HepG2 (cell line): ENCODE results near the gene BEST2. TPM values are rescaled to one million over a fixed set of nuclear protein-coding genes. Genes with fewer than 3 reads are reported as not detected.

ENCODE experiments used
- CHD4 ChIP-seq: fragments of 200-600 bp; sonication (generic); IDR thresholded peaks from 2 replicates; pipeline ENCODE4 v1.7.0; 2017; ENCODE audit warnings: mild to moderate bottlenecking, low read length, borderline replicate concordance
- ESRRA ChIP-seq: sonication (generic); formaldehyde crosslinking; IDR thresholded peaks from 2 replicates; pipeline ENCODE4 v1.5.1; 2020; ENCODE audit warnings: mild to moderate bottlenecking, low read depth, missing genetic modification reagents
- HBP1 ChIP-seq: IDR thresholded peaks from 2 replicates; pipeline ENCODE4 v1.6.1; 2016; ENCODE audit warnings: low read depth, control low read depth
- KDM2A ChIP-seq: sonication (generic); formaldehyde crosslinking; IDR thresholded peaks from 2 replicates; pipeline ENCODE4 v1.4.0; 2020; ENCODE audit warnings: low read depth, missing genetic modification reagents, borderline replicate concordance
- KLF6 ChIP-seq: IDR thresholded peaks from 2 replicates; pipeline ENCODE4 v1.8.0; 2016; ENCODE audit warnings: missing biosample characterization, missing genetic modification reagents
- MAX ChIP-seq: IDR thresholded peaks from 2 replicates; pipeline ENCODE4 v1.6.1; 2012; ENCODE audit warnings: inconsistent platforms
- MXD3 ChIP-seq: IDR thresholded peaks from 2 replicates; pipeline ENCODE4 v1.6.1; 2016; ENCODE audit warnings: mild to moderate bottlenecking, missing biosample characterization, missing genetic modification reagents
- NCOA2 ChIP-seq: sonication (generic); formaldehyde crosslinking; IDR thresholded peaks from 2 replicates; pipeline ENCODE4 v1.8.0; 2022; ENCODE audit warnings: inconsistent platforms
- NCOA5 ChIP-seq: sonication (generic); formaldehyde crosslinking; IDR thresholded peaks from 2 replicates; pipeline ENCODE4 v1.4.0; 2020; ENCODE audit warnings: missing genetic modification reagents
- NFE2L2 ChIP-seq: fragments of 150-350 bp; IDR thresholded peaks from 2 replicates; pipeline ENCODE4 v1.6.1; 2014; ENCODE audit warnings: low read length
- NFIC ChIP-seq: IDR thresholded peaks from 2 replicates; pipeline ENCODE4 v1.6.1; 2012; ENCODE audit warnings: mild to moderate bottlenecking, low read length, inconsistent platforms
- NFRKB ChIP-seq: fragments of 450-650 bp; IDR thresholded peaks from 2 replicates; pipeline ENCODE4 v1.6.1; 2017
- NR2F1 ChIP-seq, 2 experiments: fragments of 450-650 bp in 1 of 2; formaldehyde crosslinking in 1 of 2; IDR thresholded peaks; 2 replicates each; pipeline versions ENCODE4 v1.5.0 to v1.6.1; 2016 to 2020; ENCODE audit warnings: mild to moderate bottlenecking in 1 of 2, missing compliant biosample characterization in 1 of 2, missing genetic modification reagents in 1 of 2, moderate library complexity in 1 of 2
- POGK ChIP-seq: sonication (generic); formaldehyde crosslinking; conservative IDR thresholded peaks from 2 replicates; pipeline ENCODE4 v1.8.0; 2022; ENCODE audit warnings: mild to moderate bottlenecking, moderate library complexity, missing genetic modification reagents
- SAP130 ChIP-seq: IDR thresholded peaks from 2 replicates; pipeline ENCODE4 v1.6.1; 2016; ENCODE audit warnings: low read depth
- SRY ChIP-seq: sonication (generic); formaldehyde crosslinking; IDR thresholded peaks from 2 replicates; pipeline ENCODE4 v1.8.0; 2022; ENCODE audit warnings: mild to moderate bottlenecking, missing genetic modification reagents
- ZFP41 ChIP-seq: sonication (generic); formaldehyde crosslinking; IDR thresholded peaks from 2 replicates; pipeline ENCODE4 v1.4.0; 2020; ENCODE audit warnings: mild to moderate bottlenecking, missing genetic modification reagents, borderline replicate concordance
- ZFX ChIP-seq: sonication (generic); formaldehyde crosslinking; IDR thresholded peaks from 2 replicates; pipeline ENCODE4 v1.4.0; 2020; ENCODE audit warnings: mild to moderate bottlenecking, low read depth, missing genetic modification reagents, moderate library complexity
- ZNF329 ChIP-seq: sonication (generic); formaldehyde crosslinking; IDR thresholded peaks from 2 replicates; pipeline ENCODE4 v1.9.0; 2021; ENCODE audit warnings: low read depth, mild to moderate bottlenecking, missing genetic modification reagents
- ZNF343 ChIP-seq: sonication (generic); formaldehyde crosslinking; IDR thresholded peaks from 2 replicates; pipeline ENCODE4 v1.4.0; 2020; ENCODE audit warnings: mild to moderate bottlenecking, missing genetic modification reagents
- ZNF451 ChIP-seq: sonication (generic); formaldehyde crosslinking; IDR thresholded peaks from 2 replicates; pipeline ENCODE4 v1.5.0; 2020; ENCODE audit warnings: mild to moderate bottlenecking, missing genetic modification reagents
- ZNF614 ChIP-seq: IDR thresholded peaks from 2 replicates; pipeline ENCODE4 v1.6.1; 2018; ENCODE audit warnings: missing biosample characterization, missing genetic modification reagents, inconsistent platforms, borderline replicate concordance
- ZNF768 ChIP-seq: sonication (generic); formaldehyde crosslinking; IDR thresholded peaks from 2 replicates; pipeline ENCODE4 v1.4.0; 2020; ENCODE audit warnings: missing genetic modification reagents
- ZNF773 ChIP-seq: sonication (generic); formaldehyde crosslinking; IDR thresholded peaks from 2 replicates; pipeline ENCODE4 v1.4.0; 2020; ENCODE audit warnings: missing genetic modification reagents, borderline replicate concordance
- ZNF780A ChIP-seq: sonication (generic); formaldehyde crosslinking; IDR thresholded peaks from 2 replicates; pipeline ENCODE4 v1.8.0; 2022; ENCODE audit warnings: mild to moderate bottlenecking, missing genetic modification reagents, moderate library complexity
- polyA plus RNA-seq, 8 experiments: library from polyadenylated mRNA; depleted of rRNA in 3 of 8; stranded (reverse) in 7 of 8; unstranded in 1 of 8; fragments of >200 nt; fragmentation: Illumina TruSeq in 4 of 8; extraction: Trizol in 4 of 8; gene quantifications; 2 replicates each; pipeline versions ENCODE4 v1.2.1 to v1.2.3, GENCODE V29; 2011 to 2016; ENCODE audit warnings: low read depth in 4 of 8, missing spikeins in 1 of 8, mixed read lengths in 1 of 8; ENCODE audit not compliant: insufficient read depth in 1 of 8
- total RNA-seq, 5 experiments: library from RNA; depleted of rRNA; stranded (reverse); fragments of >200 nt; fragmentation: Illumina TruSeq; extraction: Trizol; gene quantifications; 2 replicates each; pipeline ENCODE4 v1.2.3, GENCODE V29; 2016; ENCODE audit warnings: low read depth in 1 of 5
- TF ChIP-seq, protein P1 (sequence below): sonication (generic); formaldehyde crosslinking; IDR thresholded peaks from 2 replicates; pipeline ENCODE4 v1.8.0; 2022; ENCODE audit warnings: mild to moderate bottlenecking, missing genetic modification reagents; ENCODE audit not compliant: insufficient replicate concordance

The BEST2 gene
- total and polyA plus RNA-seq, 2 of the 13 experiments (the other 11 are each of a cell fraction or from before 2014, with no cell fraction given) = not detected

DNA sequence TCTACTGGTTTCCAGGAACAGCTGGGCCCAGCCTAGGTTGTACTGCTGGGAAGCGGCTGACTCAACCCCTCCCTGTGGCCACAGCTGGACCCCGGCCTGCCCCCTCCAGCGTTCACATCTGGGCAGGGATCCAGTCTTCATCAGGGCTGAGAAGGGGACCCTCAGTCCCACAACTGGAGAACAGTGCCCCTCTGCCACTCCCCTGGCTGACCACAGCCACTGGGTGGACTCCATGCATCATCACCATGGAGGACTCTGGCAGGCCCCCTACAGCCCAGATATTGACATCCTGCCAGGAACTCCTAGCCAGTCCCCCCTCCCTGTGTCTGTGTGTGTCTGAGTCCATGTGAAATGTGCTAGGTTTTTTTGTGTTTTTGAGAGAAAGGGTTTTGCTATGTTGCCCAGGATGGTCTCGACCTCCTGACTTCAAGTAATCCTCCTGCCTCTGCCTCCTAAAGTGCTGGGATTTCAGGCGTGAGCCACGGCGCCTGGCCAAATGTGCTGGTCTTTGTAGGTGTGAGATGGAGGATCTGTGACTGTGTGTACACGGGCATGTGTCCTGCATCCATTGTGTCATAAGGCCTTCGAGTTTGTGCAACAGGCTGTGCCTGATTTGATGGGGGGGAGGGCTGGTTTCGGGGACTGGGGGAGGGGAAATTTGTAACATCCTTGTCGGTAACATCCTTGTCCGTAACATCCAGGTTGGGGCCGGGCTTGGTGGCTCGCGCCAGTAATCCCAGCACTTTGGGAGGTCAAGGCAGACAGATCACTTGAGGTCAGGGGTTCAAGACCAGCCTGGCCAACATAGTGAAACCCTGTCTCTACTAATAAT lies 27.8 kb downstream of the BEST2 start (continued):
- TF ChIP-seq, protein P1, sequence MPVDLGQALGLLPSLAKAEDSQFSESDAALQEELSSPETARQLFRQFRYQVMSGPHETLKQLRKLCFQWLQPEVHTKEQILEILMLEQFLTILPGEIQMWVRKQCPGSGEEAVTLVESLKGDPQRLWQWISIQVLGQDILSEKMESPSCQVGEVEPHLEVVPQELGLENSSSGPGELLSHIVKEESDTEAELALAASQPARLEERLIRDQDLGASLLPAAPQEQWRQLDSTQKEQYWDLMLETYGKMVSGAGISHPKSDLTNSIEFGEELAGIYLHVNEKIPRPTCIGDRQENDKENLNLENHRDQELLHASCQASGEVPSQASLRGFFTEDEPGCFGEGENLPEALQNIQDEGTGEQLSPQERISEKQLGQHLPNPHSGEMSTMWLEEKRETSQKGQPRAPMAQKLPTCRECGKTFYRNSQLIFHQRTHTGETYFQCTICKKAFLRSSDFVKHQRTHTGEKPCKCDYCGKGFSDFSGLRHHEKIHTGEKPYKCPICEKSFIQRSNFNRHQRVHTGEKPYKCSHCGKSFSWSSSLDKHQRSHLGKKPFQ = no peak
- no peak for TF ChIP-seq ZNF343 (CRISPR knock-in tag)
- TF ChIP-seq POGK = no peak
- 0 out of 2 replicates have a peak, but pooled peaks have one; percentile 29 for TF ChIP-seq HBP1 (CRISPR knock-in tag)
- TF ChIP-seq ZNF780A (CRISPR knock-in tag) = no peak
- TF ChIP-seq ZNF614 (CRISPR knock-in tag) = no peak
- no peak for TF ChIP-seq ZNF451 (CRISPR knock-in tag)
- no peak for TF ChIP-seq NFE2L2
- TF ChIP-seq CHD4 = no peak
- TF ChIP-seq KLF6 (CRISPR knock-in tag) = no peak
- no peak for TF ChIP-seq MXD3 (CRISPR knock-in tag)
- TF ChIP-seq NFRKB = no peak
- no peak for TF ChIP-seq ZNF768
- TF ChIP-seq MAX = 0 out of 2 replicates have a peak, but pooled peaks have one; percentile 15
- TF ChIP-seq SAP130 (CRISPR knock-in tag) = peak; percentile 28; the same call in 1 of the 2 replicates
- no peak for TF ChIP-seq NR2F1 (CRISPR knock-in tag; IDR thresholded peaks at IDR 0.05)
- peak; percentile 15; the same call in 1 of the 2 replicates for TF ChIP-seq NCOA2 (CRISPR knock-in tag)
- no peak for TF ChIP-seq NFIC
- no peak for TF ChIP-seq ESRRA (CRISPR knock-in tag)
- TF ChIP-seq ZFP41 (CRISPR knock-in tag) = 0 out of 2 replicates have a peak, but pooled peaks have one; percentile 23
- TF ChIP-seq SRY (CRISPR knock-in tag) = no peak
- TF ChIP-seq ZFX (CRISPR knock-in tag) = no peak
- no peak for TF ChIP-seq ZNF329
- TF ChIP-seq ZNF773 = no peak
- TF ChIP-seq KDM2A (CRISPR knock-in tag) = no peak; the same call in none of the 2 replicates
- TF ChIP-seq NCOA5 (CRISPR knock-in tag) = no peak
